Measurements from ENCODE around the gene EIF4G3.

GRCh38 chr1:21089731-21090130 is 87.0 kb downstream of the EIF4G3 start:
- TF ChIP-seq CEBPB (IDR thresholded peaks at IDR 0.05) = no peak
- TF ChIP-seq RAD21 (IDR thresholded peaks at IDR 0.05; ENCODE audit: low read depth) = no peak
- TF ChIP-seq TCF12 (IDR thresholded peaks at IDR 0.05; ENCODE audit: low read depth) = no peak
- no peak for TF ChIP-seq TAF1 (IDR thresholded peaks at IDR 0.05; ENCODE audit: low read depth)
- no peak for TF ChIP-seq MAX (IDR thresholded peaks at IDR 0.05)
- TF ChIP-seq EGR1 (IDR thresholded peaks at IDR 0.05) = no peak
- no peak for TF ChIP-seq FOXM1 (IDR thresholded peaks at IDR 0.05; ENCODE audit: borderline replicate concordance, low read depth)
- no peak for TF ChIP-seq ZBTB7A (IDR thresholded peaks at IDR 0.05; ENCODE audit: low read depth)
- TF ChIP-seq EP300 (IDR thresholded peaks at IDR 0.05; ENCODE audit: borderline replicate concordance) = no peak
